GM19455 (cell line): ENCODE measurements around the gene RAB11FIP4.
"Not testable (repeated sequence)": the region's sequence is repeated elsewhere in the genome, so short reads cannot be mapped to it uniquely, and the experiment has no call there.

Experiments used
- ATAC-seq: cut with Tn5 transposase; IDR thresholded peaks from one replicate; pipeline ENCODE4 v1.9.1; 2021; ENCODE audit not compliant: unreplicated experiment

The RAB11FIP4 gene, protein sequence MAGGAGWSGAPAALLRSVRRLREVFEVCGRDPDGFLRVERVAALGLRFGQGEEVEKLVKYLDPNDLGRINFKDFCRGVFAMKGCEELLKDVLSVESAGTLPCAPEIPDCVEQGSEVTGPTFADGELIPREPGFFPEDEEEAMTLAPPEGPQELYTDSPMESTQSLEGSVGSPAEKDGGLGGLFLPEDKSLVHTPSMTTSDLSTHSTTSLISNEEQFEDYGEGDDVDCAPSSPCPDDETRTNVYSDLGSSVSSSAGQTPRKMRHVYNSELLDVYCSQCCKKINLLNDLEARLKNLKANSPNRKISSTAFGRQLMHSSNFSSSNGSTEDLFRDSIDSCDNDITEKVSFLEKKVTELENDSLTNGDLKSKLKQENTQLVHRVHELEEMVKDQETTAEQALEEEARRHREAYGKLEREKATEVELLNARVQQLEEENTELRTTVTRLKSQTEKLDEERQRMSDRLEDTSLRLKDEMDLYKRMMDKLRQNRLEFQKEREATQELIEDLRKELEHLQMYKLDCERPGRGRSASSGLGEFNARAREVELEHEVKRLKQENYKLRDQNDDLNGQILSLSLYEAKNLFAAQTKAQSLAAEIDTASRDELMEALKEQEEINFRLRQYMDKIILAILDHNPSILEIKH

DNA sequence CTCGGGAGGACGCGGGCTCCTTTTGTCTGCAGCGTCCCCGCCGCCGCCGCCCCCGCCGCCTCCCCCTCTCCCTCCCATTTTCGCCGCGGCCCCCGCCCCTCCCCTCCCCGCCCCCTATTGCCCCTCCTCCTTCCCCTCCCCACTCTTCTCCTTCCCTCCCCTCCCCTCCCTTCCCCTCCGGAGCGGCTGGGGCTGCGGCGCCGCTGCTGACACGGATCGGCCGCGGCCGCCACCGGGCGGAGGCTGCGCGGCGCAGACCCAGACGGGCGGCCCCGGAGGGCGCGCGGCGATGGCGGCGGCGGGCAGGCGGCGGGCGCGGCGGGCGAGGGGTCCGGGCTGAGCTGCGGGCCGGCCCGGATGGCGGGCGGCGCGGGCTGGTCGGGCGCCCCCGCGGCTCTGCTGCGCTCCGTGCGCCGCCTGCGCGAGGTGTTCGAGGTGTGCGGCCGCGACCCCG, at the start of gene RAB11FIP4:
Gene RAB11FIP4 (plus strand): TSS at position 180 of the 454 bp plus-strand sequence. CDS start 178 bp downstream, at position 358.
- ATAC-seq, result no peak

GRCh38 chr17:31345191-31345747, 46.2 kb upstream of the RAB11FIP4 start:
- ATAC-seq, result not testable (repeated sequence)

DNA sequence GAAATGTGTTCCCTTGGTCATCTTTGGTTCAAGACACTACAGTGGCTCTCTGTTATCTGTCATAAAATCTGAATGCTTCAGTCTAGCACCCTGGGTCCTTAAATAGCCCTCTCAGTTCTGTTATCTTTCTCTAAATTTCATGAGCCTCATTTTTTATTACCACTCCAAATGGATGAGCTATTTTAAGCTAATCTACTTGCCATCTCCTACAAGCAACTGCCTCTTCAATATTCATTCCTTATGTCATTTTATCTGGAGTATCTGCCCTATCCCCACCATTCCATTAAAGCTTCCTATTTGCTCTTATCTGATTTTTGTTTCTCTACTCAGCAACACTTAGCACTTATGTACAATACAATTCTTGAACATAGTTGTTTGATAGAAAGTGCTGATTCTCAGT, 42.0 kb upstream of the RAB11FIP4 start:
- ATAC-seq, result no peak

GRCh38 chr17:31355935-31356334, 35.5 kb upstream of the RAB11FIP4 start:
- no peak for ATAC-seq

DNA sequence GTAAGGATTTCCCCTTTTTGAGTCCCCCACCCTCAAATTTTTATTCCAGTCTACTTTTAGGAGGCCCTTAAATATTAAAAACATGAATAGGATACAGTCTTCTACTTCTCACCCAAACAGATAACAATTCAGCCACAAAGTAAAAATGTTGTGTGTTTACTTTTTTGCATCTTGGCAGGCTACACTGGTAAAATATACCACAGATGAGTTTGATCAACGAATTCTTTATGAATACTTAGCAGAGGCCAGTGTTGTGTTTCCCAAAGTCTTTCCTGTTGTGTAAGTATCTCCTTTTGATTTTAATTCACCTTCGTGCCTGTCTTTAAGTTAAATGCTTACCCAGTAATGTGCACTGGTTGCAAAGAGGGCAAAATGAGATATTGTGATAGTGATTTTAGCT, 34.4 kb upstream of the RAB11FIP4 start:
- no peak for ATAC-seq

DNA sequence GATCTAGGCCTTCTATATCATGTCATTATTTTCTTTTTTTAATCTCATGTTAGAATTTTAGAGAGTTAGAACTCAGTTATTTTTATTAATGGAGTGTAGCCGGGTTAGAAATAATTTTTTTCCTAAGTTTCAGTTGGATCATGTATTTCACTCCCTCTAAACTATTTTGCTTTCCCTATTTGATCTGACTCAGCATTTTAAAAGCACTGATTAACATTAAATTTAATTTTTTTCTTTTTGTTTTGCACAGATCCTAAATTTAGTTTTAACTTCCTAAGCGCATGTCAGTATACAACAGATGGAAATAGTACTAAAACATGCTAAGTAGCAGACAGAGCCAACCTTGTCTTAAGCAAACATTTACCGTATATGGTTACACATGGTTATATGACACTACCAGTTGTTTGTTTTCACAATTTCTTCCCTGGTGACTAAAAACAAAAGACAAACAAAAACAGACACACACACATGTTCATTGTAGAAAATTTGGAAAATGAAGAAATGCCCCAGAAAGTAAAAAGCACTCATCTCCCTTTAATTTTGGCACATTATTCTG, 33.6 kb upstream of the RAB11FIP4 start:
- no peak for ATAC-seq

- no peak for ATAC-seq
Observed at GRCh38 chr17:31364012-31364411, 27.5 kb upstream of the RAB11FIP4 start.

- no peak for ATAC-seq
Observed at GRCh38 chr17:31366088-31366487, 25.4 kb upstream of the RAB11FIP4 start.

GRCh38 chr17:31369266-31369665, 22.2 kb upstream of the RAB11FIP4 start:
- no peak for ATAC-seq

- no peak for ATAC-seq
Observed at GRCh38 chr17:31371511-31372097, 19.9 kb upstream of the RAB11FIP4 start.

- no peak for ATAC-seq
Observed at GRCh38 chr17:31373150-31374093, 18.1 kb upstream of the RAB11FIP4 start.

DNA sequence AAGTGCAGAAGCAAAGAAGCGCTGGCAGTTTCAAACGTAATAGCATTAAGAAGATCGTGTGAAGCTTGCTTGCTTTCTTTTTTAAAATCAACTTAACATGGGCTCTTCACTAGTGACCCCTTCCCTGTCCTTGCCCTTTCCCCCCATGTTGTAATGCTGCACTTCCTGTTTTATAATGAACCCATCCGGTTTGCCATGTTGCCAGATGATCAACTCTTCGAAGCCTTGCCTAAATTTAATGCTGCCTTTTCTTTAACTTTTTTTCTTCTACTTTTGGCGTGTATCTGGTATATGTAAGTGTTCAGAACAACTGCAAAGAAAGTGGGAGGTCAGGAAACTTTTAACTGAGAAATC, 17.4 kb upstream of the RAB11FIP4 start:
- ATAC-seq, result no peak

GRCh38 chr17:31374503-31374902, 17.0 kb upstream of the RAB11FIP4 start:
- ATAC-seq, result no peak

DNA sequence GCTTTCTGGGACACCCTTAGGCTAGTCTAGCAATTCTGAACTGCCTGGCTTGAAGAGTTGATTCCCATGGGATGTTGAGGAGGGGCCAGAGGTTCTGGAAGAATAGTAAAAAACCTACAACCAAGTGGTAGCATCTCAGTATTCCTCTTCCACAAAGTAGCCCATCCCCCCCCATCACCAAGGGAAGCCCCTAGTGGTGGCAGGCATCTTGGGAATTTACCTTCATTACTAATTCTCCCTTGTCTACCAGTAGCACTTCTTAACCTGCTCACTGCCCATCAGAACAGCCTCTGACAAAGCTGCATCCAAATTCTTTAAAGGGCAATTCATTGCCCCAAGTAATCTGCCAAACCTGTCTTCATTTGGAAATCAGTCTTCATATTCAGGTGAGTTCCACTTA, 12.8 kb upstream of the RAB11FIP4 start:
- no peak for ATAC-seq

DNA sequence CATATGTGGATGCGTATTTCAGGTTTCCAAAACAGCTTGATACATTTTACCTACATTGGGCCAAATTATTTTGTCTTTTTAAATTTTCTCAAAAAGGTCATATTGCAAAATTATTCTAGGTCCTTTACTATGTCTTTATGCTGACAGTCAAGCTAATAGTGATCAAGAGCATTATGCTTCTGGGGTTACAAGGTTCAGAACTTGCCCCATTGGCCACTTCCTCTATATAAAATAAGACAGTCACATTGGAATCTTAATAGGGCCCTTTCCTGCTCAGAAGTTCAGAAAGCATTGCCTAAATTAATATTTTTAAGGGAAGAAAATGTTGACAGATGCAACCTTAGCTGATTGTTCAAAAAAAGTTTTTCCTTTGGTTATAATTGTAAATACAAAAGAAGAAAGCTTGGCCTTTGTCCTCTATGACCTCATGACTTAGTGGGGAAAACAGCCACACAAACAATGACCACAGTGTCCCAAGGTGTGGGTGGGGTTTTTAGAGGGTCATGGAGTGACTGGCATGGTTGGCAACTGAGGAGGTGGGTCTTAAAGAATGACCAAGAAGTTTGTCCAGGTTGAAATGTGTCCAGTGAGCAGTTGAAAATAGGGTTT, 11.8 kb upstream of the RAB11FIP4 start:
- ATAC-seq, result no peak

GRCh38 chr17:31381165-31381668, 10.3 kb upstream of the RAB11FIP4 start:
- no peak for ATAC-seq

- ATAC-seq, result not testable (repeated sequence)
Observed at GRCh38 chr17:31382668-31383275, 8.7 kb upstream of the RAB11FIP4 start.

- ATAC-seq, result not testable (repeated sequence)
Observed at GRCh38 chr17:31383488-31383887, 8.0 kb upstream of the RAB11FIP4 start.
